ENCODE measurements around the gene GATAD2A.

DNA sequence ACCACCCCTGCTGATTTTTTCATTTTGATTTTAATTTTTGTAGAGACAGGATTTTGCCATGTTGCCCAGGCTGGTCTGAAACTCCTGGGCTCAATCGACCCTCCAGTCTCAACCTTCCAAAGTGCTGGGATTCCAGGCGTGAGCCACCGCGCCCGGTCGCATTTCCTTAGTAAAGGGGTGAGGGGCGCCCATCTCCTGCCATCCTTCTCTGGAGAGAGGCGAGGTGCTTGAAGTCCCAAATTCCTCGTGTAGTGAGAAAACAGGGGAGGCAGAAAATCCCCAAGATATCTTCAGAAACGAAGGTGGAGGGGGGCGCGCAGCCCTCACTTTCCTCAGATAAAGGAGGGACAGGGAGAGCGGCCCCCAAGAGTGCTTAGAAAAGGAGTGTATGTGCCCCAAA, 21.0 kb upstream of the GATAD2A start:
- TF ChIP-seq, protein P1, sequence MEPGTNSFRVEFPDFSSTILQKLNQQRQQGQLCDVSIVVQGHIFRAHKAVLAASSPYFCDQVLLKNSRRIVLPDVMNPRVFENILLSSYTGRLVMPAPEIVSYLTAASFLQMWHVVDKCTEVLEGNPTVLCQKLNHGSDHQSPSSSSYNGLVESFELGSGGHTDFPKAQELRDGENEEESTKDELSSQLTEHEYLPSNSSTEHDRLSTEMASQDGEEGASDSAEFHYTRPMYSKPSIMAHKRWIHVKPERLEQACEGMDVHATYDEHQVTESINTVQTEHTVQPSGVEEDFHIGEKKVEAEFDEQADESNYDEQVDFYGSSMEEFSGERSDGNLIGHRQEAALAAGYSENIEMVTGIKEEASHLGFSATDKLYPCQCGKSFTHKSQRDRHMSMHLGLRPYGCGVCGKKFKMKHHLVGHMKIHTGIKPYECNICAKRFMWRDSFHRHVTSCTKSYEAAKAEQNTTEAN (CRISPR knock-in tag; conservative IDR thresholded peaks at IDR 0.05) = no peak
- TF ChIP-seq, protein P2, sequence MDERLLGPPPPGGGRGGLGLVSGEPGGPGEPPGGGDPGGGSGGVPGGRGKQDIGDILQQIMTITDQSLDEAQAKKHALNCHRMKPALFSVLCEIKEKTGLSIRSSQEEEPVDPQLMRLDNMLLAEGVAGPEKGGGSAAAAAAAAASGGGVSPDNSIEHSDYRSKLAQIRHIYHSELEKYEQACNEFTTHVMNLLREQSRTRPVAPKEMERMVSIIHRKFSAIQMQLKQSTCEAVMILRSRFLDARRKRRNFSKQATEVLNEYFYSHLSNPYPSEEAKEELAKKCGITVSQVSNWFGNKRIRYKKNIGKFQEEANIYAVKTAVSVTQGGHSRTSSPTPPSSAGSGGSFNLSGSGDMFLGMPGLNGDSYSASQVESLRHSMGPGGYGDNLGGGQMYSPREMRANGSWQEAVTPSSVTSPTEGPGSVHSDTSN (CRISPR knock-in tag; IDR thresholded peaks at IDR 0.05) = no peak
- TF ChIP-seq, protein P3, sequence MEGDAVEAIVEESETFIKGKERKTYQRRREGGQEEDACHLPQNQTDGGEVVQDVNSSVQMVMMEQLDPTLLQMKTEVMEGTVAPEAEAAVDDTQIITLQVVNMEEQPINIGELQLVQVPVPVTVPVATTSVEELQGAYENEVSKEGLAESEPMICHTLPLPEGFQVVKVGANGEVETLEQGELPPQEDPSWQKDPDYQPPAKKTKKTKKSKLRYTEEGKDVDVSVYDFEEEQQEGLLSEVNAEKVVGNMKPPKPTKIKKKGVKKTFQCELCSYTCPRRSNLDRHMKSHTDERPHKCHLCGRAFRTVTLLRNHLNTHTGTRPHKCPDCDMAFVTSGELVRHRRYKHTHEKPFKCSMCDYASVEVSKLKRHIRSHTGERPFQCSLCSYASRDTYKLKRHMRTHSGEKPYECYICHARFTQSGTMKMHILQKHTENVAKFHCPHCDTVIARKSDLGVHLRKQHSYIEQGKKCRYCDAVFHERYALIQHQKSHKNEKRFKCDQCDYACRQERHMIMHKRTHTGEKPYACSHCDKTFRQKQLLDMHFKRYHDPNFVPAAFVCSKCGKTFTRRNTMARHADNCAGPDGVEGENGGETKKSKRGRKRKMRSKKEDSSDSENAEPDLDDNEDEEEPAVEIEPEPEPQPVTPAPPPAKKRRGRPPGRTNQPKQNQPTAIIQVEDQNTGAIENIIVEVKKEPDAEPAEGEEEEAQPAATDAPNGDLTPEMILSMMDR (CRISPR knock-in tag; IDR thresholded peaks at IDR 0.05) = no peak
- TF ChIP-seq TP53 (CRISPR knock-in tag; conservative IDR thresholded peaks at IDR 0.05) (no peak), POLR2A (IDR thresholded peaks at IDR 0.05; ENCODE audit: insufficient read depth in 1 of 2, low read depth in 2 of 2, low read length in 2 of 2) (no peak), ZNF737 (CRISPR knock-in tag; IDR thresholded peaks at IDR 0.05; ENCODE audit: borderline replicate concordance) (no peak), LCORL (IDR thresholded peaks at IDR 0.05) (no peak), LCORL (CRISPR knock-in tag; IDR thresholded peaks at IDR 0.05) (no peak), GZF1 (CRISPR knock-in tag; IDR thresholded peaks at IDR 0.05) (no peak), SP1 (IDR thresholded peaks at IDR 0.05) (no peak), SP1 (CRISPR knock-in tag; IDR thresholded peaks at IDR 0.05) (no peak), ELF1 (CRISPR knock-in tag; IDR thresholded peaks at IDR 0.05) (no peak)
- TF ChIP-seq, protein P4, sequence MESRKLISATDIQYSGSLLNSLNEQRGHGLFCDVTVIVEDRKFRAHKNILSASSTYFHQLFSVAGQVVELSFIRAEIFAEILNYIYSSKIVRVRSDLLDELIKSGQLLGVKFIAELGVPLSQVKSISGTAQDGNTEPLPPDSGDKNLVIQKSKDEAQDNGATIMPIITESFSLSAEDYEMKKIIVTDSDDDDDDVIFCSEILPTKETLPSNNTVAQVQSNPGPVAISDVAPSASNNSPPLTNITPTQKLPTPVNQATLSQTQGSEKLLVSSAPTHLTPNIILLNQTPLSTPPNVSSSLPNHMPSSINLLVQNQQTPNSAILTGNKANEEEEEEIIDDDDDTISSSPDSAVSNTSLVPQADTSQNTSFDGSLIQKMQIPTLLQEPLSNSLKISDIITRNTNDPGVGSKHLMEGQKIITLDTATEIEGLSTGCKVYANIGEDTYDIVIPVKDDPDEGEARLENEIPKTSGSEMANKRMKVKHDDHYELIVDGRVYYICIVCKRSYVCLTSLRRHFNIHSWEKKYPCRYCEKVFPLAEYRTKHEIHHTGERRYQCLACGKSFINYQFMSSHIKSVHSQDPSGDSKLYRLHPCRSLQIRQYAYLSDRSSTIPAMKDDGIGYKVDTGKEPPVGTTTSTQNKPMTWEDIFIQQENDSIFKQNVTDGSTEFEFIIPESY (CRISPR knock-in tag; IDR thresholded peaks at IDR 0.05) = no peak
- TF ChIP-seq, protein P5, sequence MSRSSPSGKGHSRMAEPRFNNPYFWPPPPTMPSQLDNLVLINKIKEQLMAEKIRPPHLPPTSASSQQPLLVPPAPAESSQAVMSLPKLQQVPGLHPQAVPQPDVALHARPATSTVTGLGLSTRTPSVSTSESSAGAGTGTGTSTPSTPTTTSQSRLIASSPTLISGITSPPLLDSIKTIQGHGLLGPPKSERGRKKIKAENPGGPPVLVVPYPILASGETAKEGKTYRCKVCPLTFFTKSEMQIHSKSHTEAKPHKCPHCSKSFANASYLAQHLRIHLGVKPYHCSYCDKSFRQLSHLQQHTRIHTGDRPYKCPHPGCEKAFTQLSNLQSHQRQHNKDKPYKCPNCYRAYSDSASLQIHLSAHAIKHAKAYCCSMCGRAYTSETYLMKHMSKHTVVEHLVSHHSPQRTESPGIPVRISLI (CRISPR knock-in tag; IDR thresholded peaks at IDR 0.05; ENCODE audit: borderline replicate concordance) = no peak
